HG03066 (cell line): ENCODE results near the gene PTGDS.

ENCODE experiments used
- ATAC-seq: cut with Tn5 transposase; IDR thresholded peaks from one replicate; pipeline ENCODE4 v1.9.1; 2021; ENCODE audit warnings: low read depth; ENCODE audit not compliant: unreplicated experiment

Gene PTGDS

DNA sequence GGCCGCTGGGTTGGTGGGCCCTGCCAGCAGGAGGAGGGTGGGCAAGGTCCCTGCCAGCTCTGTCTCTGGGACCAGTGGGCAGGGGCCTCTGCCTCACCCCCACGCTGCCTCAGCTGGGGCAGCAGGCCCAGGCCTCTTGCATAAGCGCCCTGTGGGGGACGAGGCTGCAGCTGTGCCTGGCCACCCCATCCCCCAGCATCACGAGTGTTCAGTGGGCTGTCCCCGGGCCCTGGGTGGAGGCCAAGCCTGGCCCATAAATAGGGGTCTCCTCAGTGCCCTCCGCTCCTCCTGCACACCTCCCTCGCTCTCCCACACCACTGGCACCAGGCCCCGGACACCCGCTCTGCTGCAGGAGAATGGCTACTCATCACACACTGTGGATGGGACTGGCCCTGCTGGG, at the start of gene PTGDS:
PTGDS (plus strand) TSS at position 282 of the 400 bp plus-strand sequence; CDS start at position 357, 75 bp downstream.
- no peak for ATAC-seq

DNA sequence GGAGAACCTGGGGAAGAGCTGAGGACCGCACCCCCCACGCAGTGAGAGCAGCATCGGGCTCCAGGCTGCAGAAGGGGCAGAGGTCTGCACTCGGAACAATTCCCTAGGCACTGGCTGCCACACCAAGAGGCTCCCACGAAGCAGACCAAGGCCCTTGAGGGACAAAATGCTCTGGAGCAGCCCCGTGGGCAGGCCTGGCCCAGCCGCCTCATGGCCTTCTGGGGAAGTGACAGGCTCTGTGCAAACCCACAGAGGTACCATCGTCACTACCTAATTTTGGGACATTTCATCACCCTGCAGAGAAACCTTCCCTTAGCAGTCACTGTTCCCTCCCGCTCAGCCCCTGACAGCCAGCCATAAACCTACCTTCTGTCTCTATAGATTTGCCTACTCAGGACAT, 48.7 kb upstream of the PTGDS start:
- no peak for ATAC-seq

DNA sequence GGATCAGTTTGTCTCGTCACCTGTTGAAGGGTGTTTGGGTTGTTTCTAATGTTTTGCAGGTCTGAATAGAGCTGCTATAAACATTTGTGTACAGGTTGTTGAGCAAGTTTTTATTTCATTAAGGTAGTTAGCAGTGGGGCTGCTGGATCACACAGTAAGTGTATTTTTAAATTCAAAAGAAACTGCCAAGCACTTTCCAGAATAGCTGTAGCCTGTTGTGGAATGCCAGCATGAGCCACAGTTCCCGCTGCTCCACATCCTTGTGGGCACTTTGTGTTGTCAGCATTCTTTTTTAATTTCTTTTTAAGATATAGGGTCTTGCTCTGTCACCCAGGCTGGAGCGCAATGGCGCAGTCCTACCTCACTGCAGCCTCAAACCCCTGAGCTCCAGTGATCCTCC, 47.3 kb upstream of the PTGDS start:
- ATAC-seq = no peak

DNA sequence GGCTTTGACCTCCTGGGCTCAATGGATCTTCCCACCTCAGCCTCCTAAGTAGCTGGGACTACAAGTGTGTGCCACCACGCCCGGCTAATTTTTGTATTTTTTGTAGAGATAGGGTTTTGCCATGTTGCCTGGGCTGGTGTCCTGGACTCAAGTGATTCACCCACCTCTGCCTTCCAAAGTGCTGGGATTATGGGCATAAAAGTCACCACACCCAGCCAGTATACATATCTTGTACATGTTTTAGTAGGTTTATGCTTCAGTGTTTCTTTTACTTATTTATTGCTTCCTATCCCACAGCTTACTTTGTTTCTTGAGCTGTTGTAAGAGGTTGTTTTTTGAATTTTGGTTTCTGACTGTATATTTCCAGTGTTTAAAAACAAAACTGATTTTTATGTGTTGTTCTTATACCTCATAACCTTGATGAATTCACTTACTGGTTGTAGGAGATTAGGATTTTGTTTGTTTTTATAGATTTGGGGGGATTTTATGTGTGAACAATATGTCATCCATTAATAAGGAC, 45.6 kb upstream of the PTGDS start:
- ATAC-seq = no peak

DNA sequence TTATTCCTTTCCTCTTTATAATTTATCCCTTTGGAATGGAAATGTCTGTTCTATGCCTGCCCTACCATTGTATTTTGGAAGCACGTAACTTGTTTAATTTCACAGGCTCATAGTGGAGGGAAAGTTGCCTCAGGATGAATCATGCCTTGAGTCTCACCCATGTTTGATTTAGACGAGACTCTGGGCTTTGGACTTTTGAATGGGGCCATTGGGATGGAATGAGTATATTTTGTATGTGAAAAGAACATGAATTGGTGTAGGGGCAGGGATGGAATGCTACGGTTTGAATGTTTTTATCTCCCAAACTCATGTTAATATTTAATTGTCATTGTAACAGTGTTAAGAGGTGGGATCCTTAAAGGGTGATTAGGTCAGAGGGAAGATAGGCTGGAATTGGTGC, 43.0 kb upstream of the PTGDS start:
- no peak for ATAC-seq

DNA sequence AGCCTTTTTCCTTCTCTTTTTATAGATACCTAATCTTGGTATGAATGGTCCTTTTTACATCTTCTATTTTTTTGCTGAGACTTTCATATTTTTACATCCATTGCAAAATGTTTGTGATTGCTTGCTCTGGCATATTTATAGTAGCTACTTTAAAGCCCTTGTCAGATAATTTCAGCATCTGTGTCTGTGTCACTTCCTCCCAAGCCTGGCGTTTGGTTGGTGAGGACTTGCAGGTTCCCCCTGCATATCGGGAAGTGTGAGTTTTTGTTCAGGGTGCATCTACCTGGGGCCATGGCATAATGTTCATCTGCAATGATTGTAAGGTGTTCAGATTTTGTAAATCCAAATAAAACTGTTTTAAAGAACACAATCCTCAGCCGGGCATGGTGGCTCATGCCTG, 41.7 kb upstream of the PTGDS start:
- no peak for ATAC-seq

DNA sequence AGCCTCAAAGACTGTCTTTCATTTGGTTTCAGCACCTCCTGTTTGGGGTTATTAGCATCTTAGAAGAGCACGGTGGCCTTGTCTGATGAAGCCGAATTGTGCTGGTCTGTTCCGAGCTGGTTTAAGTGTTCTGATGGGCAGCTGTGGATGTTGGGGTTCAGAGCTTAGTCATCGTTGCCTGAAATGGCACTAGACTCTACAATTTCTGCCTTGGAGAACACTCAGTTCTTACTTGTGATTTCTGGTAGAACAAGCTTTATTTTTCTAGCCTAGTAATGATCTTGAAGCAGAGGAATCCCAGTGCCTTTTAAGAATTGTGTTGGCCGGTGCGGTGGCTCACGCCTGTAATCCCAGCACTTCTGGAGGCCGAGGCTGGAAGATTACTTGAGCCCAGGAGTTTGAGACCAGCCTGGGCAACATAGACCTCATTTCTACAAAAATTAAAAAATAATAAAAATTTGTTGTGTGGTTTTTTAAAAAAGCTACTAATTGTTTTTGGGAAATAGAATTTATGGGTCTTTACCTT, 40.6 kb upstream of the PTGDS start:
- no peak for ATAC-seq

DNA sequence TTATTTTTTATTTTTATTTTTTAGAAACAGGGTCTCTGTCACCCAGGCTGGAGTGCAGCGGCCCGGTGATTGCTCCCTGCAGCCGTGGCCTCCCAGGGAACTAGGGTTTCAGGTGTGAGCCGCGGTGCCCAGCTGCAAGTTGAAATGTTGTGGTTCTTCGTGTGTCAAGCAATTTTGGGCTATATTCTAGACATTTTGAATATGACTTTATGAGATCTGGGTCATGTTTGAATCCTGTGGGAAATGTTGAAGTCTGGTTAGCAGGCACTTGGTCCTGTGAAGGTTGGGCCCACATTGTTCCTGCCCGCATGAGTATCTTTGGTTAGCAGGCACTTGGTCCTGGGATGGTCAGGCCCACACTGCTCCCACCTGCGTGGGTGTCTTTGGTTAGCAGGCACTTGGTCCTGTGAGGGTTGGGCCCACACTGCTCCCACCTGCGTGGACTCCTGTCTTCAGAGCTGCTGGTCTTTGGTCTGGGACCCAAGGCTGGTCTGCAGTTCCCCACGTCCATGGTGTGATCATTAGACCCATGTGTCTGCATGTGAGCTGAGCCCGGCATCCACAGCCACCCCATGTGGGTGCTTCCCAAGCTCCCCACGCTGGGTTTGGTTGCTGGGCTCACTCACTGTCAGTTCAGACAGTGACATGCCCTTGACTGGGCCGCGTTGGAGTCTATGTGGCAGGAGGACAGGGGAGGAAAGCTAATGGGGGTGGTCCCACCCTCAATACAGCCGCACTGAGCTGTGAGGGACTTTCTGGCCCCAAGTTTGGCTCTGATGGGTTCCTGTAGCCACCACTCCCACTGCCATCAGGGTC, 39.9 kb upstream of the PTGDS start:
- ATAC-seq = no peak

DNA sequence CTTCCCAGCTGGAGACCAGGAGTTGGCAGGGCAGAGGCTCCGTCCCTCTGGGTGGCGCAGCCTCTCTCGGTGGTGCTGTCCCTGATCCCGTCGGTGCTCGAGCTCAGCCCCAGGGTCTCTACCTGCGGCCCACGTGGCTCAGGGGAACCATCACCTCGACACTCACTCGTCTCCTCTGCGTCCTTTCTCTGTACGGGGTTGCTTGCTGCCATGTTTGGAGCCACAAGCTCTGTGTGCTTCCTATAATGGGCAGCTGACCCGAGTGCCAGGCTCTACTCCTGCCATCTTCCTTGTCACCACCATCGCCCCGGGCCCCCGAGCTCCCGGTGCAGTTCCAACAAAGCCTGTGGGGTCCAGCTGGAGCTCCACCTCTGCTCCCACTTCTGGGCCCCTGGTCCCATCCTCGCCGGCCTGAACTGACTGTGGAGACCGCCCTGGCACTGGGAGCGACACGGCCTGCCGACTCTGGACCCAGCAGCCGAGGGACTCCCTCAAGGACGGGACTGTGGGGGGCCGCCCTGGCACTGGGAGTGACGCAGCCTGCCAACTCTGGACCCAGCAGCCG, 37.8 kb upstream of the PTGDS start:
- no peak for ATAC-seq

DNA sequence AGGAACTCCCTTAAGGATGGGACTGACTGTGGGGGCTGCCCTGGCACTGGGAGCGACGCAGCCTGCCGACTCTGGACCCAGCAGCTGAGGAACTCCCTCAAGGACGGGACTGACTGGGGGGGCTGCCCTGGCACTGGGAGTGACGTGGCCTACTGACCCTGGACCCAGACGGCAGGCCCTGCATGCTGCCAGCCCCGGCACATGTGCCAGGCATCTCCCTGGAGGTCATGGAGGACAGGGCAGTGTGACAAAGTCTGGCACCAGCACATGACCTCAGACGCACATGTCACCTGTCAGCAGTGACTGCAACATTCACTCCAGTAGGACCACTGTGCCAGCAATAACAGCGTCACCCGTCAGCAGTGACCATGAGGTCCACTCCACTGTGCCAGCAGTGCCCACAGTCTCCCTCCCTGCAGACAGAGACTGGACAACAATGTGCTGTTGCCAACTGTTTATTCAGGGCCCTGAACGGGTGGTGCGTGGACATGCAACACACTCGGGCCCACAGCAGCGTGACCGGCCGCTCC, 37.2 kb upstream of the PTGDS start:
- ATAC-seq = no peak

DNA sequence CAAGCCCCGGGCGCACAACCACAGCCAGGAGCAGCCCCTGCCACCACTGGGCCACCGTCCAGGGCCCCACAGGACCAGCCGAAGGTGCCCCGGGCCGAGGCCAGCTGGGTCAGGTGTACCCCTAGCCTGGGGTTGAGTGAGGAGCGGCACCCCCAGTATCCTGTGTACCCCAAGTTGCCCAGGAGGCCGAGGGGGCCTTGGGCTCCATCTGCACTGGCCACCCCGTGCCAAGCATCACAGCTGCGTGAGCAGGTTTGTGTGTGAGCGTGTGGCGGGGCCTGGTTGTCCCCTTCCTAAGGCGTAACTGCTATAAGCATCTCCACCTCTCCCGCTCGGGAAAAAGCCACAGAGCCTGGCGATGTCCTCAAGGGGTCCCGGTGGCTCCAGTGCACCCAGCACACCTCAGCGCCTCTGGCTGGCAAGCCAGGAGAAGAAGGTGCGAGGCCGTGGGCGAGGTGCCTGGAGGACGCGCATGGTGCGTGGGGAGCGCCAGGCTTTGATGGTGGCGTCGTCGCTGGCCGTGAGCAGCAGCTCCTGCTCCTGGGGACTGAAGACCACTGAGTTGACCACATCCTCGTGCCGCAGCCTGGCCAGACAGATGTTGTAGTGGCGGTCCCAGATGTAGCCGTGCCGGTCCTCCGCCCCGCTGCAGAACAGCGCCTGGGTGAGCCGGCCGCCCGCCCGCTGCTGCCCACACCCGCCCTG, 36.6 kb upstream of the PTGDS start:
- no peak for ATAC-seq

DNA sequence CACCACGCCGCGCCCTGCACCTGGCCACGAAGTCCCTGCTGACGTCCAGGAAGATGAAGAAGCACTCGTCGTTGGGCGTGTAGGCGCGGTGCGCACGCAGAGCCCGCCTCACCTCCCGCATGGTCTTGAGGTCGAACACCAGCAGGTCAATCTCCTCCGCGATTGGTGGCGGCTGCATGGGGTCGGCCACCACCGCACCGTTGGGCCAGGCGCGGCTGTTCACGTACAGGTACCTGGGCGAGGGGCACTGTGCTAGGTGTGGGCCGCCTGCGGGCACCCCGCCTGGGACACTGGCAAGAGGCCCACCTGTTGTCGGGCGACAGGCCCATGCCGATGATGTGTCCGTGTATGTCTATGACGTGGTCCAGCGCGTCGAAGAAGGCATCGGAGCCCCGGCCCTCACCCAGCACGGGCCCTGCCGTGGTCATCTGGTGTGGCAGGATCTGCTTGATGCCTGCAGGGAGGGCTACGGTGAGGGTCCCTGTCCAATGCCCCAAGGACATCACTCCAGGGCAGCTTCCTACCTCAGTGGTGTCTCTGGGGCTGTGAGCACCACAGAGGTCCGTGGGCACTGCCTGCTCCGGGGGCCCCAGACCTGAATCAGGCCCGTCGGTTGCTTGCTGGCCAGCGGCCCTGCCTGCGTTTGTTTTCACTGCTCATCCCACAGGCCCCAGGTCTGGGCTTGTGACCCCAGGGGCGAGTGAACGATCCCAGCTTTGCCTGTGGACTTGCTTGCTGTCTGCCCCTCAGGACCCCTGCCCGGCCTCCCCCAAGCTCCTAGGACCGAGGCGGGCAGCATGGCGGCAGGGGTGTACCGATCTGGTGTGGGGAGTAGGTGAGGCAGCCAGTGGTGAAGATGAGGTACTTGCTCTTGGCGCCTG, 35.8 kb upstream of the PTGDS start:
- ATAC-seq = no peak

DNA sequence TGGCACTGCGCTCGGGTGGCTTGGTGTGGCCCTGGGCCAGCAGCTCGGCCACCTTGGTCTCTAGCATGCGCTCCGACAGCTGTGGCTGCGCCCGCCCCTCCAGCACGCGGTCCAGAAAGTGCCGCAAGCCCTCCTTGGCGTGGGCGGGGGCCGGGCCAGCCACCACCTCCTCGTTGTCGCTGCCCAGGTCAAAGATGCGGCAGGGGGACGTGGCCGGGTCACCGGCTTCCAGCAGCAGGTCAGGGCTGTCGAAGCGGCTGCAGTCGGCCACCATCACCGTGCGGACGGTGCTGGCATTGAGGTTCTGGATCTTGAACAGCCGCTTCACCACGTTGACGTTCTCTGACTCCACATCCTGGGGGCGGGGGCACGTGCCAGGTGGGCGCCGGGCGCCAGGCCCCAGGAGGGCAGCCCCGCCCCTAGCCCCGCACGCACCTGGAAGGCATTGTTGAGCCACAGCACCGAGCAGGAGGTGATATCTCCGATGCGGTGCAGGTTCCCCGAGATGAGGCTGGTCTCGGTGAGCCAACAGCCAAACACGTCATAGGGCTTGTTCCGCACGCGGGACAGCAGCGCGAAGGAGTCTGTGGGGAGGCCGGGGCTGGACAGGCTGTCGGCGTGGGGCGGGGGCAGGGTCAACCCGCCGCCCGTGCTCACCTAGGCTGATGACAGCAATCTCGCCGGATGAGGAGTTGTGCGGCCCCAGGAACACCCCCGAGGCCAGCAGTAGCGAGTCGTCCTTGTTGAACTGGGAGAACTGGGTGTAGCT, 35.0 kb upstream of the PTGDS start:
- ATAC-seq = no peak

DNA sequence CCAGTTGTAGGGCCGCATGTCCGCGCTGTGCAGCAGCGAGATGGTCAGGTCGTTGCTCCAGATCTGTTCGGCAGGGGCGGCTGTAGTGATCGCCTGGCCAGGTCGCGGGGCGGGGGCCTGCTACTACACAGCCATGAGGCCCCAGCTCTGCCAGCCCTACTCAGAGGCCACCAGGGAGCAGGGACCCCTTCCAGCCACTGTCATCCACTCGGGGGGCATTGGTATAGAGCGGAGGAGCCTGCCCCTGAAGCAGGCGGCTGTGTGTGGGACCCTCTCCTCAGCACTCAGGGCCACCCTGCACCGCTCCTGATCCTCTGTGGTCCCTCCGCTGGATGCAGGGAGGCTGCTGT, 34.4 kb upstream of the PTGDS start:
- no peak for ATAC-seq

DNA sequence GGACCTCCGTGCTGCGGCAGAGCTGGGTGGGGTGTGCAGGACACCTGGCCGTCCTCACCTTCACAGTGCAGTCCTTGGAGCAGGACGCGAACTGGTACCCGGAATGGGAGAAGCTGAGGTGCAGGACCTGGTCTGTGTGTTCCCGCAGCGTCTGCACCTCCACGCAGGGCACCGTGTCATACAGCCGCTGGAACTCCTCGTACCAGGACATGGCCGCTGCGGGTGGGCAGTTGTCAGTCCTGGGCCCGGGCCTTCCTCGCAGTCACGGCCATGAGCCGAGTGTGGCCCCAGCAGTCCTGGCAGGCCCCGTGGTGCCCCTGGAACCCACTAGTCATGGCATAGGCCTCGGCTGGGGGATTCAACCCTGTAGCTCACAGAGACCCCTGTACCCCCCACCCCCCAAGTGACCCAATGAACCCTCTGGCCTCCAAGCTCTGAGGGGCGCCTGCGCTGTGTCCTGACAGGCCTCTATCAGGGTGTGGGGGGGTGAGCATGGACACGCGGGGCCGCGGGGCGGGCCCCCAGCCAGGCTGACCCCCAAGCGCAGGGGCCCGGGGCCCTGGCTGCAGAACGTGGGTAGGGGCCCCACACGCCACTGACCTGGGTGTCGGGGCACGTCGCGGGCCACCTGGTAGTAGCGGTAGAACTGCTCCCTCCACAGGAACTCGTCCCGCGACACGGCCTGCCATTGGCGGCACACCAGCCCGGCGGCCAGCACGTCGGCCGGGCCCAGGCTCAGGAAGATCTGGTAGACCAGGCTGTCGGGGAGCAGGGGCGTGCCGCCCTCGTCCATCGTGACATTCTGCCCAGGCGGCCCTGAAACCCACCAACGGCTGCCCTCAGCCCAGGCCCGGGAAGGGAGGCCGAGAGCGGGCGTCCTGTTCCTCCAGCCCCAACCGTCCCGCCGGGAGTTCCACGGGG, 33.8 kb upstream of the PTGDS start:
- ATAC-seq = no peak

DNA sequence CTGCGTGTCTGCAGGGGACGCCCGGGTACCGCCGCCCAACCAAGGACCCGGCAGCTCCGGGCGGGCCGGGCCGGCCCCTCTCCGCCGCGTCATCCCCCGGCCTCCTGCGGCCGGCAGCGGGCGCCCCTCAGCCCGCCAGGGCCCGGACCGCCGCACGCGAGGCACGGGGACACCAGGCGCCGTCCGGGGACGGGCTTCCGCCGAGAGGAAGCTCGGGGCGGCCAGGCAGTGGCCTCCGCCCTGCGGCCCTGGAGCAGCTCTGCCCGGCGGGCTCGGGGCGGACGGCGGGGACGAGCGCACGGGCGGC, 33.1 kb upstream of the PTGDS start:
- ATAC-seq = peak; percentile 32

DNA sequence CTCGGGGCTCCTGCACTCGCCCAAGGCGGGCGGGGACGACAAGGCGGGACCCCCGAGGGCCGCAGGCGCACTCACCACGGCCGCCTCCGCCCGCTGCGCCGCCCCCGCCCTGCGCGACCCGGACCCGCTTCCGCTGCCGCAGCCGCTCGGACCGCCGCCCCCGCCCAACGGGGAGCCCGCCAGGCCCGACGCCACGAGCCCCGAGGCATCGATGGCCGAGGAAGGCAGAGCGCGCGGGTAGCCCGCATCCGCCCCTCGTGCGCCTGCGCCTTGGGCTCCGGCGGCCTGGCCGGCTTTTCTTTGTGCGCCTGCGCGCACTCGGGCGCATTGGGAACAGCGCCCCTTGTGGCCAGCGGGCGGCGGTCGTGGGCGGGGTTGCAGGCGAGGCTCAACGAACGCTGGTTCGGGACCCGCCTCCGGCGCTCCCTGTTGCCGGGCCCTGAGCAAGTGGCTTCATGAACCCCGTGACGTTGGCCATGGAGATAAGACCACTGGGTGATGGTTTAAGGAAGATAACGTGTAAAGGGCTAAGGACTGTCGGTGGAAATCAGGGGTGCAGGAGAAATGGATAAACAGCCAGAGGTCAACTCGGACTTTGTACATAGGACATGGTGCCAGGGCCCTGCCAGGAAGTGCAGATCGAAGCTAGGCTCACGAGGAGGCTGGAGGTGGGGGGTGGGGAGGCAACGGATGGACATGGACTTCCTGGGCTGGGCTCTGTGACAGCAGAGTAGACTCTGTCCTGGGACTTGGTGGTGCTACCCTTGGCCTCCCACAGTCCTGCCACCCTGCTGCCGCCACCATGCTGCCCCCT, 32.6 kb upstream of the PTGDS start, which contains the start of the genes C8G and FBXW5:
C8G (plus strand) TSS at position 725 of the 814 bp plus-strand sequence; CDS start at position 803, 78 bp downstream.
FBXW5 (minus strand) TSS at position 220 of the 814 bp plus-strand sequence. CDS start 655 bp downstream, outside the sequence.
- peak; percentile 77 for ATAC-seq
